OCI-LY1 (cell line): ENCODE results near the gene LMBR1L.

Source experiments
- H2AFZ ChIP-seq: fragments of 200-600 bp; sonication (generic), shearing (Covaris generic); 2 replicates; pipeline ENCODE4 v1.6.0; 2014; ENCODE audit warnings: antibody characterized with exemption, mild to moderate bottlenecking, low read length
- H3F3A ChIP-seq: fragments of 200-600 bp; sonication (generic), shearing (Covaris generic); 2 replicates; pipeline ENCODE4 v1.6.0; 2014; ENCODE audit warnings: mild to moderate bottlenecking, antibody characterized with exemption, low read length, moderate library complexity; ENCODE audit not compliant: insufficient read depth
- H3K27ac ChIP-seq: fragments of 200-600 bp; sonication (generic); 2 replicates; pipeline ENCODE4 v1.5.1; 2014; ENCODE audit warnings: low read length, mixed run types, mild to moderate bottlenecking, low read depth; ENCODE audit not compliant: poor library complexity, severe bottlenecking
- H3K27me3 ChIP-seq: fragments of 200-600 bp; sonication (generic); 2 replicates; pipeline ENCODE4 v1.6.0; 2014; ENCODE audit warnings: antibody characterized with exemption, mild to moderate bottlenecking, low read length, moderate library complexity; ENCODE audit not compliant: insufficient read depth
- H3K36me3 ChIP-seq: fragments of 200-600 bp; sonication (generic); 2 replicates; pipeline ENCODE4 v1.6.1; 2014; ENCODE audit warnings: mild to moderate bottlenecking, antibody characterized with exemption, low read length, moderate library complexity, mixed read lengths; ENCODE audit not compliant: insufficient read depth
- H3K4me1 ChIP-seq: fragments of 200-600 bp; sonication (generic); 2 replicates; pipeline ENCODE4 v1.5.1; 2014; ENCODE audit warnings: mild to moderate bottlenecking, low read length, moderate library complexity; ENCODE audit not compliant: insufficient read depth, severe bottlenecking
- H3K4me2 ChIP-seq: fragments of 200-600 bp; sonication (generic), shearing (Covaris generic); 2 replicates; pipeline ENCODE4 v1.6.1; 2014; ENCODE audit warnings: low read length
- H3K4me3 ChIP-seq: fragments of 200-600 bp; sonication (generic); 2 replicates; pipeline ENCODE4 v1.5.1; 2014; ENCODE audit warnings: low read length, low read depth, mild to moderate bottlenecking, mixed read lengths; ENCODE audit not compliant: poor library complexity, severe bottlenecking
- H3K79me2 ChIP-seq: fragments of 200-600 bp; shearing (Covaris generic); 2 replicates; pipeline ENCODE4 v1.6.1; 2016; ENCODE audit warnings: mixed run types, low read length, mixed read lengths; ENCODE audit not compliant: insufficient read depth
- H3K9ac ChIP-seq: fragments of 200-600 bp; sonication (generic), shearing (Covaris generic); 2 replicates; pipeline ENCODE4 v1.6.1; 2014; ENCODE audit warnings: mild to moderate bottlenecking, low read length, mixed read lengths
- H3K9me2 ChIP-seq: fragments of 200-600 bp; sonication (generic), shearing (Covaris generic); 2 replicates; pipeline ENCODE4 v1.6.1; 2014; ENCODE audit warnings: low read depth, mild to moderate bottlenecking, low read length, mixed read lengths
- H3K9me3 ChIP-seq: fragments of 200-600 bp; shearing (Covaris generic); 2 replicates; pipeline ENCODE4 v1.6.1; 2014; ENCODE audit warnings: low read length, mixed read lengths
- H4K20me1 ChIP-seq: fragments of 200-600 bp; sonication (generic), shearing (Covaris generic); 2 replicates; pipeline ENCODE4 v1.6.0; 2016; ENCODE audit warnings: mild to moderate bottlenecking, low read length; ENCODE audit not compliant: insufficient read depth
- EZH2 ChIP-seq: fragments of 200-600 bp; sonication (generic), shearing (Covaris generic); IDR thresholded peaks from 2 replicates; pipeline ENCODE4 v1.8.0; 2017; ENCODE audit warnings: borderline replicate concordance, mixed run types, mild to moderate bottlenecking, antibody characterized with exemption, low read length, moderate library complexity, mixed read lengths
- TF ChIP-seq, protein P1 (sequence below): fragments of 200-600 bp; sonication (generic), shearing (Covaris generic); IDR thresholded peaks from 2 replicates; pipeline ENCODE4 v1.5.1; 2017; ENCODE audit warnings: mild to moderate bottlenecking, antibody characterized with exemption, low read length, moderate library complexity, mixed read lengths

LMBR1L gene

DNA sequence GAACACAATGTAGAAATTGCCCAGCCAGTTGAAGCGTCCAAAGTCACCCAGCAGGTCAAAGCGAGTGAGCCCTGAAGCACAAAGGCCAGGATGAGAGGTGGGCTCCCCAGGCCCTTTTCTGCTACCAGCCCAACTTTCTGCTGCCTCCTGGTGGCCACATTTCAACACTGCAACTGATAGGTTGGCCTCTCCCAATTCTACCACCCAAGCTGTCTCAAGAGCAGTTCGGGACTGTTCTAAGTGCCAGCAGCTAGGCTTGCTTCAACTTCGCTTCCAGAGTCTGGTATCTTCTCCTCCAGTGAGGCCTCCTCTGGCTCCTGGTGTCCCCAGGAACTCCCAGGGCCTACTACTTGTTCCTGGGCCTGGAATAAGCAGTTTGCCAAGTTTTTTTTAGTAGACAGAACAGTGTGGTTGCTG, 12.6 kb downstream of the LMBR1L start:
- no peak overlapping the region for H3K9ac ChIP-seq
- H2AFZ ChIP-seq: no peak overlapping the region
- no peaks in the 10 kb centered on the region for H3F3A ChIP-seq
- TF ChIP-seq, protein P1, sequence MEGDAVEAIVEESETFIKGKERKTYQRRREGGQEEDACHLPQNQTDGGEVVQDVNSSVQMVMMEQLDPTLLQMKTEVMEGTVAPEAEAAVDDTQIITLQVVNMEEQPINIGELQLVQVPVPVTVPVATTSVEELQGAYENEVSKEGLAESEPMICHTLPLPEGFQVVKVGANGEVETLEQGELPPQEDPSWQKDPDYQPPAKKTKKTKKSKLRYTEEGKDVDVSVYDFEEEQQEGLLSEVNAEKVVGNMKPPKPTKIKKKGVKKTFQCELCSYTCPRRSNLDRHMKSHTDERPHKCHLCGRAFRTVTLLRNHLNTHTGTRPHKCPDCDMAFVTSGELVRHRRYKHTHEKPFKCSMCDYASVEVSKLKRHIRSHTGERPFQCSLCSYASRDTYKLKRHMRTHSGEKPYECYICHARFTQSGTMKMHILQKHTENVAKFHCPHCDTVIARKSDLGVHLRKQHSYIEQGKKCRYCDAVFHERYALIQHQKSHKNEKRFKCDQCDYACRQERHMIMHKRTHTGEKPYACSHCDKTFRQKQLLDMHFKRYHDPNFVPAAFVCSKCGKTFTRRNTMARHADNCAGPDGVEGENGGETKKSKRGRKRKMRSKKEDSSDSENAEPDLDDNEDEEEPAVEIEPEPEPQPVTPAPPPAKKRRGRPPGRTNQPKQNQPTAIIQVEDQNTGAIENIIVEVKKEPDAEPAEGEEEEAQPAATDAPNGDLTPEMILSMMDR: peak; percentile 79
- no peak for TF ChIP-seq EZH2
- H3K36me3 ChIP-seq: peaks cover 47% of the 10 kb centered on the region
- H3K4me2 ChIP-seq: no peak overlapping the region
- H3K9me2 ChIP-seq: no peaks in the 10 kb centered on the region
- H3K9me3 ChIP-seq: no peaks in the 10 kb centered on the region
- H3K4me1 ChIP-seq: peaks cover 12% of the 10 kb centered on the region
- H4K20me1 ChIP-seq: no peaks in the 10 kb centered on the region
- H3K27me3 ChIP-seq: no peaks in the 10 kb centered on the region; the same call in 1 of the 2 replicates
- no peak overlapping the region for H3K27ac ChIP-seq
- no peak overlapping the region for H3K4me3 ChIP-seq
- H3K79me2 ChIP-seq: no peaks in the 10 kb centered on the region

DNA sequence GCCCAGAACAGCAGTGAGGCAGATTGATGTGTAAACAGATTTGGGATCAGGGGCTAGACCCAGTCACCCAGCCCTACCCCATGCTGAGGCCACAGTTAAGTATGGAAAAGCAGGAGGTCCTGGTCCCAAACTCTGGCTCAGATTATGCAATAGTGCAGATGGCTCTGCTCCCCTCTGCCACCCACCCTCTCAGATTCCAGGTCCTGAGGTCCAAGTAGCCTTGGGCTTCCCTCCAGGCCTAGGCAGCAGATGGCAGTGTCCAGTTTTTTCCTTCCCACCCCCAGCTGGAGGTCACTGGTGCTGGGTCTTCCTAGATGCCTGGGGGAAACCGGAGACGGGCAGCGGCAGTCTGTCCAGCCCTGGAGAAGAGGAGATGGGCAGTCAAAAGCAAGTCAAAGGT, 13.3 kb downstream of the LMBR1L start:
- H4K20me1 ChIP-seq: no peaks in the 10 kb centered on the region

DNA sequence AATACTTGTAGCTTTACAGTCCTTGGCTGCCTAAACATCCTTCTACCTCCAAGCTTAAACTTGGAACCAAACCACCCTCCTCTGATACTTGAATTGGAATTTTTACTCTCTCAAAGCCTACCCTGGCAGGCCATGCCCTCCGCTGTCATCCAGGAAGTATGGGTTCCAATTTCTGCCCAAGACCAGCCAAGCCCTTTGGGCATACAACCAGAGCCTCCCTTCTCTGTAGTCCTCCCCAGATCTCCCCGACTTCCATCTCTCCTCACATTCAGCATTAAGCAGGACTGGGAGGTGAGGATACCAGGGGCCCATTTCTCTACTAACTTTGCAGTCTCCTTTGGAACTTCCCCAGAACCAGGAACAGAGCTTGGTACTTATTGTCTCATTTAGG, 15.7 kb downstream of the LMBR1L start:
- no peak for TF ChIP-seq EZH2
- TF ChIP-seq, protein P1: no peak
- H3K36me3 ChIP-seq: peaks cover 20% of the 10 kb centered on the region
- no peak overlapping the region for H2AFZ ChIP-seq
- H3K4me1 ChIP-seq: peaks cover 16% of the 10 kb centered on the region
- H3K9ac ChIP-seq: no peak overlapping the region
- H3K27me3 ChIP-seq: no peaks in the 10 kb centered on the region; the same call in none of the 2 replicates
- peak overlapping the region; percentile 39; the same call in 1 of the 2 replicates for H3K4me2 ChIP-seq
- no peak overlapping the region for H3K27ac ChIP-seq
- H3F3A ChIP-seq: no peaks in the 10 kb centered on the region
- no peaks in the 10 kb centered on the region for H3K9me2 ChIP-seq
- no peaks in the 10 kb centered on the region for H3K79me2 ChIP-seq
- H3K4me3 ChIP-seq: no peak overlapping the region
- H4K20me1 ChIP-seq: no peaks in the 10 kb centered on the region
- no peaks in the 10 kb centered on the region for H3K9me3 ChIP-seq

More for the DNA sequence above, 13.3 kb downstream of the LMBR1L start:
- H3K79me2 ChIP-seq: no peaks in the 10 kb centered on the region
- H3K27ac ChIP-seq: no peak overlapping the region
- no peak overlapping the region for H3K4me2 ChIP-seq
- no peaks in the 10 kb centered on the region for H3K9me3 ChIP-seq
- no peak overlapping the region for H3K9ac ChIP-seq
- H2AFZ ChIP-seq: no peak overlapping the region
- H3K36me3 ChIP-seq: peaks cover 40% of the 10 kb centered on the region
- no peak for TF ChIP-seq EZH2
- TF ChIP-seq, protein P1: no peak
- peaks cover 16% of the 10 kb centered on the region for H3K4me1 ChIP-seq
- H3K4me3 ChIP-seq: no peak overlapping the region
- no peaks in the 10 kb centered on the region for H3F3A ChIP-seq
- no peaks in the 10 kb centered on the region; the same call in 1 of the 2 replicates for H3K27me3 ChIP-seq
- no peaks in the 10 kb centered on the region for H3K9me2 ChIP-seq
